SK-N-SH treated with all-trans-retinoic acid at 6 μM for 48 hours (cell line): ENCODE results near the gene NKX2-4.

Experiments used
- RARB ChIP-seq: fragments of 250-450 bp; sonication (Bioruptor Pico); IDR thresholded peaks from 2 replicates; pipeline ENCODE4 v1.8.0; 2021; ENCODE audit warnings: mild to moderate bottlenecking, moderate library complexity
- TCF4 ChIP-seq: fragments of 250-450 bp; sonication (Bioruptor Pico); IDR thresholded peaks from 2 replicates; pipeline ENCODE4 v1.8.0; 2021; ENCODE audit warnings: mild to moderate bottlenecking, moderate library complexity, borderline replicate concordance

GRCh38 chr20:21356386-21356785 lies 40.9 kb downstream of the NKX2-4 start:
- no peak for TF ChIP-seq TCF4 (CRISPR knock-in tag)
- no peak for TF ChIP-seq RARB (CRISPR knock-in tag)
